ENCODE data around the gene ZNF525. TPM values are rescaled to one million over a fixed set of nuclear protein-coding genes. Genes with fewer than 3 reads are reported as not detected.
"Not testable (repeated sequence)": the region's sequence is repeated elsewhere in the genome, so short reads cannot be mapped to it uniquely, and the experiment has no call there.

ZNF525 gene
- total RNA-seq, 1 donor from 2014 or later: 3.0 TPM

DNA sequence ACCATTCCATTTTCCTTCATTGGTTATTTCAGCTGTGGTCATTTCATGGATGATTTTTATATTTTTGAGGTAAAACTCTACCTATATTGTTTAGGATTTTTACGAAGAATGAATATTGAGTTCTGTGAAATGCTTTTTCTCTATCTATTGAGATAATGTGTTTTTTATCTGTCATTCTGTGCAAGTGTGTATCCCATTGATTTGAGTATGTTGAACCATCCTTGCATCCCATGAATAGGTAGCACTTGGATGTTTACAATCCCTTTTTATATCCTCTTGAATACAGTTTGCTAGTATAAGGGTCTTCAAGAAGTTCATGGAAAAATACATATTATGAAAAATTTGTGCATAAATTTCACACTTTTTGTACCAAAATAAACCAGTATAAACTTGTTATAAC is 9.8 kb upstream of the ZNF525 start:
- H3K36me3 ChIP-seq: peaks cover 13 to 32% of the 10 kb centered on the region in 2 donors
- no peak overlapping the region for H3K27ac ChIP-seq
- no peaks in the 10 kb centered on the region for H3K27me3 ChIP-seq
- DNase-seq (ENCODE audit: low spot score in 2 of 2): no peak
- intact Hi-C loops (cut with DNase I): no loop called here
- peaks cover 67 to 85% of the 10 kb centered on the region in 2 donors for H3K9me3 ChIP-seq
- TF ChIP-seq, protein P1, sequence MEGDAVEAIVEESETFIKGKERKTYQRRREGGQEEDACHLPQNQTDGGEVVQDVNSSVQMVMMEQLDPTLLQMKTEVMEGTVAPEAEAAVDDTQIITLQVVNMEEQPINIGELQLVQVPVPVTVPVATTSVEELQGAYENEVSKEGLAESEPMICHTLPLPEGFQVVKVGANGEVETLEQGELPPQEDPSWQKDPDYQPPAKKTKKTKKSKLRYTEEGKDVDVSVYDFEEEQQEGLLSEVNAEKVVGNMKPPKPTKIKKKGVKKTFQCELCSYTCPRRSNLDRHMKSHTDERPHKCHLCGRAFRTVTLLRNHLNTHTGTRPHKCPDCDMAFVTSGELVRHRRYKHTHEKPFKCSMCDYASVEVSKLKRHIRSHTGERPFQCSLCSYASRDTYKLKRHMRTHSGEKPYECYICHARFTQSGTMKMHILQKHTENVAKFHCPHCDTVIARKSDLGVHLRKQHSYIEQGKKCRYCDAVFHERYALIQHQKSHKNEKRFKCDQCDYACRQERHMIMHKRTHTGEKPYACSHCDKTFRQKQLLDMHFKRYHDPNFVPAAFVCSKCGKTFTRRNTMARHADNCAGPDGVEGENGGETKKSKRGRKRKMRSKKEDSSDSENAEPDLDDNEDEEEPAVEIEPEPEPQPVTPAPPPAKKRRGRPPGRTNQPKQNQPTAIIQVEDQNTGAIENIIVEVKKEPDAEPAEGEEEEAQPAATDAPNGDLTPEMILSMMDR (IDR thresholded peaks at IDR 0.05): no peak
- no peaks in the 10 kb centered on the region for H3K4me1 ChIP-seq
- H3K4me3 ChIP-seq: peak overlapping the region in 1 of 2 donors; percentile 8

DNA sequence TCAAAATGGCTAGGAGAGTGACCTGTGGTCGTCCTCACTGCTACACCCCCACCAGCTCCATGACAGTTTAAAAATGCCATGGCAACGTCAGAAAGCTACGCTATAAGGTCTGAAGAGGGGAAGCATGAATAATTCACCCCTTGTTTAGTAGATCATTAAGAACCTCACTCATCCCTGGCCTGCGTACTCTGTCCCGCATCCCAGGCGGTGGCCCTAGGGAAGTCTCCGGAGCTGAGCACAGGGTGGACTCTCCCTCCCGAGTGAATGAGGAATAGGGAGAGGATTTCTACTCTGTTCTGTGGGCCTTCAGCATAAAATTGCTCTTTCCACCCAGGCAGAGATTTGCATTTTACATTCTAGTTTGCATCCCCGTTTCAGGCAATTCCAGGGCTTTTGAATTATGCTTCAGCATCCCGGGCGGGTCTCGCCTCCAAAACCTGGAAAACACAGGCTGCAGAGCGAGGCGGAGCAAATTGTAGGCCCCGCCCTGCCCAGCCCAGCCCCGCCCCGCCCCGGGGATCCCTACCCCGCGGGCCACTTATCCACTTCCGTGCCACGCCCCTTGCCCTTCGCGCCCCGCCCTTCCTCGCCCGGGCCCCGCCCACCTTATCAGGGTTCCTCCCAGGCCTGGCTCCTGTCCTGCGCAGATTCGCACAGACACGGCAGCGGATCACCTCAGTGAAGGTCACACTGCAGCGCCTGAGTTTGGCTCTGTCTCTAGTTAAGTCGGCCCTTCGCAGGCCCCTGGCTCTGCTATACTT is 7.5 kb upstream of the ZNF525 start:
- Histone ChIP-seq H3K36me3 (peaks cover 0 to 9% of the 10 kb centered on the region in 2 donors), H3K4me3 (no peak overlapping the region), H3K27me3 (no peaks in the 10 kb centered on the region), H3K9me3 (peaks cover 45 to 62% of the 10 kb centered on the region in 2 donors), H3K4me1 (no peaks in the 10 kb centered on the region), H3K27ac (no peak overlapping the region)
- TF ChIP-seq, protein P1 (IDR thresholded peaks at IDR 0.05): no peak
- intact Hi-C loops (cut with DNase I): no loop called here
- DNase-seq (ENCODE audit: low spot score in 2 of 2): no peak

DNA sequence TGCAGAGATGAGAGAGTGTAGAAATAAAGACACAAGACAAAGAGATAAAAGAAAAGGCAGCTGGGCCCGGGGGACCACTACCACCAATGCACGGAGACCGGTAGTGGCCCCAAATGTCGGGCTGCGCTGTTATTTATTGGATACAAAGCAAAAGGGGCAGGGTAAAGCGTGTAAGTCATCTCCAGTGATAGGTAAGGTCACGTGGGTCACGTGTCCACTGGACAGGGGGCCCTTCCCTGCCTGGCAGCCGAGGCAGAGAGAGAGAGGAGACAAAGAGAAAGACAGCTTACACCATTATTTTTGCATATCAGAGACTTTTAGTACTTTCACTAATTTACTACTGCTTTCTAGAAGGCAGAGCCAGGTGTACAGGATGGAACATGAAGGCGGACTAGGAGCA is 5.4 kb upstream of the ZNF525 start:
- peaks cover 24 to 41% of the 10 kb centered on the region in 2 donors for H3K9me3 ChIP-seq
- not testable (repeated sequence) for H3K27ac ChIP-seq
- intact Hi-C loops (cut with DNase I): loop anchor here (10.0 kb wide), 1 partner anchor 675 kb away; no protein-coding TSS in a partner anchor

DNA sequence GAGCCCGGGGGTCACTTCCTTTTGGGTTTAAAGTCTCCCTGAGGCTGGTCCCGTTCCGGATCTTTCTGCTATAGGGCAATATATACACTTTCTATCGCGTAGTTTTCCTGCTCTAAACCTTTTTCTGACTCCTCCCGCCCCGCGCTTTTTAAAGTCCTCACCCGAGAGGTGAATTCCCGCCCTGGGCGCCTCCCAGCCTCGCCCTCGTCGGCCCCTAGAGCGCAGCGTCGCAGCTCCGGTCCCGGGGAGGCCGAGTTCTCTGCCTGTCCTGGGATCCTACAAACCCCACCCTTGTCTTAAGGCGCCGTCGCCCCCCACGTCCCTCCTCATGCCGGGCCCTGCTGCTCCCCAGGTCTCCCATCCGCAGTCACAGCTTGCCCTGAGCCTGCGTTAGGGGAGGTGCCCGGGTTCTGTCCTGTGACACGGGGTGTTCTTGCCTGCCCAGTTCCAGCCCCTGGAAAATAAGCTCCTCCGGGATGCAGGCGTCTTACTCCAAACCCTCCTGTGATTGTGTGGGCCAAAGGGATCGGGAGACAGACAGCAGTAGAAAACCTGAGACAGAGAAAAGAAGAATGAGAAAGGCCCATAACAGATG is 491 bp downstream of the ZNF525 start:
- DNase-seq (ENCODE audit: low spot score in 2 of 2): no peak
- no peaks in the 10 kb centered on the region for H3K36me3 ChIP-seq
- no peaks in the 10 kb centered on the region for H3K27me3 ChIP-seq
- TF ChIP-seq, protein P1 (IDR thresholded peaks at IDR 0.05): no peak
- H3K27ac ChIP-seq: peak overlapping the region; percentile 73 to 81
- intact Hi-C loops (cut with DNase I): loop anchor here (1.0 to 10.0 kb wide), 7 partner anchors 29 to 681 kb away; partner anchors contain the start of genes ZNF160, ZNF761, ZNF765 and ZNF813
- peak overlapping the region; percentile 63 to 67 for H3K4me3 ChIP-seq
- peaks cover 0 to 6% of the 10 kb centered on the region in 2 donors for H3K4me1 ChIP-seq
- no peaks in the 10 kb centered on the region for H3K9me3 ChIP-seq

More for the DNA sequence above, 5.4 kb upstream of the ZNF525 start:
- not testable (repeated sequence) for H3K4me1 ChIP-seq; H3K27me3 ChIP-seq; H3K36me3 ChIP-seq; DNase-seq (ENCODE audit: low spot score in 2 of 2); H3K4me3 ChIP-seq

DNA sequence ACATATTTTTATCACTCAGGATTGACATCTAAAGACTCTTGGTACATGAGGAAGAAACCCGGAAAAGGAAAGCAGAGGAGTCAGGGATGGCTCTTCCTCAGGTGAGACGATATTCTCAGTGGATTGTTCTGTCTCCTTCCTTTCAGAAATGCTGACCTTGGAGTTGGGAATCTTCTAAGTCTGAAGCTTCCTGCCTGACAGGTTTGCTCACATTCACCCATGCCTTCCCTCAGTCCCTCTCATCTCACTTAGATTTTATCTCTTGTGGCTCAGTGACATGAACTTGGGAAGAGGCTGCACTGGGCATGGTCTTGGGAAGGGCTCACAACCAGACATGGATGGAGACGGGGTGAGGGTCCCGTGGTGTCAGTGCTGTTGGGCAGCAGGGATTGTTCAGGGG is 6.7 kb downstream of the ZNF525 start:
- intact Hi-C loops (cut with DNase I): no loop called here
- DNase-seq (ENCODE audit: low spot score in 2 of 2): no peak
- Histone ChIP-seq H3K4me1 (no peaks in the 10 kb centered on the region), H3K4me3 (no peak overlapping the region), H3K27ac (no peak overlapping the region), H3K9me3 (no peaks in the 10 kb centered on the region), H3K27me3 (no peaks in the 10 kb centered on the region), H3K36me3 (peaks cover 28 to 33% of the 10 kb centered on the region in 2 donors)
- TF ChIP-seq, protein P1 (IDR thresholded peaks at IDR 0.05): no peak

DNA sequence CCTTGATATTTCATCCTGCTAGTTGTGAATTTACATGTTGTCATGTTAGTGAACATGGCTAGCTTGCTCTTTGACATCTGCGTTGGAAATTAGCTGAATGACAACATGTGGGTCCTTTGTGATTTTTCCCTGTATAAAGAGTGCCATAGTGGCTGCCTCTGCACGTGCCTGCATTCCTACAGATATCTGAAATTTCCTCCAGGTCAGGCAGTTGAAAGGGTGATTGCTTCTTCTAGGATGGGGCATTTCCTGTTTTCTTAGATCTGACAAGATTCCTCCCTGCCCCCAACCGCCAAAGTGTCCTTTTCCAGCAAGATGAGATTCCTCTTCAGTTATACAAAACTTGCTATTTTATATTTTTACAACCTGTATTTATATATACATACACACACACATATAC is 8.8 kb downstream of the ZNF525 start:
- intact Hi-C loops (cut with DNase I): no loop called here
- Histone ChIP-seq H3K27ac (no peak overlapping the region), H3K9me3 (peaks cover 0 to 15% of the 10 kb centered on the region in 2 donors), H3K4me3 (no peak overlapping the region), H3K36me3 (peaks cover 46 to 54% of the 10 kb centered on the region in 2 donors), H3K27me3 (no peaks in the 10 kb centered on the region), H3K4me1 (no peaks in the 10 kb centered on the region)
- TF ChIP-seq, protein P1 (IDR thresholded peaks at IDR 0.05): no peak
- no peak for DNase-seq (ENCODE audit: low spot score in 2 of 2)

All from ascending aorta (tissue), 2 donors.